Stomach (tissue), 4 donors: ENCODE results near the gene C15orf39.

Source experiments
- EP300 ChIP-seq: sonication (generic); formaldehyde crosslinking; IDR thresholded peaks from one replicate; pipeline ENCODE4 v1.6.1; 2017; ENCODE audit warnings: antibody characterized with exemption
- POLR2A ChIP-seq, 4 donors: fragments of 450-650 bp; IDR thresholded peaks; one replicate each; pipeline ENCODE4 v1.6.1; 2016; ENCODE audit warnings: antibody characterized with exemption in 4 of 4, control low read depth in 2 of 4, mild to moderate bottlenecking in 1 of 4, moderate library complexity in 1 of 4
- POLR2AphosphoS5 ChIP-seq, 3 donors: sonication (generic); formaldehyde crosslinking; IDR thresholded peaks; one replicate each; pipeline ENCODE4 v1.6.1; 2016; ENCODE audit warnings: antibody characterized with exemption in 3 of 3
- TF ChIP-seq, protein P1 (sequence below), 7 experiments: fragments of 450-650 bp in 4 of 7; fragments of 200-600 bp in 3 of 7; sonication (generic) in 3 of 7; IDR thresholded peaks; one replicate each; pipeline ENCODE4 v1.5.1; 2016 to 2019; ENCODE audit warnings: antibody characterized with exemption in 7 of 7, control low read depth in 2 of 7, mild to moderate bottlenecking in 1 of 7

DNA sequence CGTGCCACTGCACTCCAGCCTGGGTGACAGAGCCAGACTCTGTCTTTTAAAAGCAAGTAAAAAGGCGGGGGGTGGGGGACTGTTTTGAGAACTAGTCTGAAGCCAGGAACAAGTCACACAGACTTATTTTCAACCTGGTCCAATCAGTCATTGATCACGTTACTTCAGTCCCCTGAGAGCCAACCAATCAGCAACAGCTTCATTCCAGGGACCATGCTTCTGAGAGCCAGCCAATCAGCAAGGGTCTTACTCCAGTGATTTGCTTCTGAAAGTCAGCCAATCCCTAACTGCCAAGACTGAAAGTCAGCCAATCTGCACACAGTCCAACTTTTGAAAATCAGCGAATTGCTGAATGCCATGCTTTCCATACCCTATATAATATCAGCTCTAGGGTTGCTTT, 48.6 kb upstream of the C15orf39 start:
- TF ChIP-seq, protein P1, sequence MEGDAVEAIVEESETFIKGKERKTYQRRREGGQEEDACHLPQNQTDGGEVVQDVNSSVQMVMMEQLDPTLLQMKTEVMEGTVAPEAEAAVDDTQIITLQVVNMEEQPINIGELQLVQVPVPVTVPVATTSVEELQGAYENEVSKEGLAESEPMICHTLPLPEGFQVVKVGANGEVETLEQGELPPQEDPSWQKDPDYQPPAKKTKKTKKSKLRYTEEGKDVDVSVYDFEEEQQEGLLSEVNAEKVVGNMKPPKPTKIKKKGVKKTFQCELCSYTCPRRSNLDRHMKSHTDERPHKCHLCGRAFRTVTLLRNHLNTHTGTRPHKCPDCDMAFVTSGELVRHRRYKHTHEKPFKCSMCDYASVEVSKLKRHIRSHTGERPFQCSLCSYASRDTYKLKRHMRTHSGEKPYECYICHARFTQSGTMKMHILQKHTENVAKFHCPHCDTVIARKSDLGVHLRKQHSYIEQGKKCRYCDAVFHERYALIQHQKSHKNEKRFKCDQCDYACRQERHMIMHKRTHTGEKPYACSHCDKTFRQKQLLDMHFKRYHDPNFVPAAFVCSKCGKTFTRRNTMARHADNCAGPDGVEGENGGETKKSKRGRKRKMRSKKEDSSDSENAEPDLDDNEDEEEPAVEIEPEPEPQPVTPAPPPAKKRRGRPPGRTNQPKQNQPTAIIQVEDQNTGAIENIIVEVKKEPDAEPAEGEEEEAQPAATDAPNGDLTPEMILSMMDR (IDR thresholded peaks at IDR 0.05) = no peak
- TF ChIP-seq POLR2A (IDR thresholded peaks at IDR 0.05) = no peak
- TF ChIP-seq POLR2AphosphoS5 (IDR thresholded peaks at IDR 0.05) = no peak
- no peak for TF ChIP-seq EP300
